NCI-H1105 (cell line): ENCODE measurements around the gene MSRB3.

Experiments
- DNase-seq: peaks from one replicate; lab custom pipeline; 2025; lab: John Stamatoyannopoulos, UW

Gene MSRB3

GRCh38 chr12:65499167-65499566, 220.7 kb downstream of the MSRB3 start:
- DNase-seq, result no peak

GRCh38 chr12:65500091-65500900, 221.8 kb downstream of the MSRB3 start:
- DNase-seq, result no peak

GRCh38 chr12:65501093-65501621, 222.7 kb downstream of the MSRB3 start:
- DNase-seq, result no peak

GRCh38 chr12:65501935-65502334, 223.5 kb downstream of the MSRB3 start:
- no peak for DNase-seq

- DNase-seq, result no peak
These were observed 225.9 kb downstream of the MSRB3 start for GRCh38 chr12:65504417-65504816.

- DNase-seq, result no peak
These were observed 227.1 kb downstream of the MSRB3 start for GRCh38 chr12:65505386-65506121.

- DNase-seq, result no peak
These were observed 230.0 kb downstream of the MSRB3 start for GRCh38 chr12:65508276-65509035.

- no peak for DNase-seq
These were observed 231.5 kb downstream of the MSRB3 start for GRCh38 chr12:65510007-65510406.

GRCh38 chr12:65510584-65511050, 232.1 kb downstream of the MSRB3 start:
- no peak for DNase-seq

GRCh38 chr12:65511134-65511834, 232.8 kb downstream of the MSRB3 start:
- DNase-seq, result no peak

GRCh38 chr12:65511912-65512311, 233.4 kb downstream of the MSRB3 start:
- no peak for DNase-seq
